Measurements from ENCODE around the gene ALAS1. TPM values are rescaled to one million over a fixed set of nuclear protein-coding genes. Genes with fewer than 3 reads are reported as not detected.

ALAS1 gene
- total and polyA plus RNA-seq, 2 of the 13 experiments (the other 11 are each of a cell fraction or from before 2014, with no cell fraction given): 36.0 to 43.2 TPM

GRCh38 chr3:52238761-52239701, 41.1 kb downstream of the ALAS1 start, which contains the start of gene TWF2 (continued):
- TF ChIP-seq ATF6 (CRISPR knock-in tag; conservative IDR thresholded peaks at IDR 0.05): 0 out of 2 replicates have a peak, but pooled peaks have one; percentile 25
- no peak for TF ChIP-seq KLF11 (CRISPR knock-in tag; IDR thresholded peaks at IDR 0.05)
- no peak for TF ChIP-seq ZNF207 (IDR thresholded peaks at IDR 0.05; ENCODE audit: borderline replicate concordance)
- no peak for TF ChIP-seq ZUFSP (CRISPR knock-in tag; IDR thresholded peaks at IDR 0.05; ENCODE audit: borderline replicate concordance)
- TF ChIP-seq MXD1 (CRISPR knock-in tag; IDR thresholded peaks at IDR 0.05): peak; percentile 47; the same call in 1 of the 2 replicates
- no peak for TF ChIP-seq ZNF7 (CRISPR knock-in tag; IDR thresholded peaks at IDR 0.05)
- TF ChIP-seq IKZF5 (CRISPR knock-in tag; IDR thresholded peaks at IDR 0.05): no peak
- TF ChIP-seq MAFK (conservative IDR thresholded peaks at IDR 0.05 in 1 of 2, IDR thresholded peaks at IDR 0.05 in 1 of 2; ENCODE audit: low read length in 2 of 2): no peak
- TF ChIP-seq ZNF558 (CRISPR knock-in tag; IDR thresholded peaks at IDR 0.05; ENCODE audit: borderline replicate concordance): peak; percentile 73; the same call in 1 of the 2 replicates
- TF ChIP-seq HBP1 (CRISPR knock-in tag; IDR thresholded peaks at IDR 0.05; ENCODE audit: low read depth): no peak
- no peak; the same call in 1 of the 2 replicates for TF ChIP-seq KLF13 (CRISPR knock-in tag; IDR thresholded peaks at IDR 0.05)
- TF ChIP-seq HINFP (CRISPR knock-in tag; IDR thresholded peaks at IDR 0.05; ENCODE audit: low read depth): peak; percentile 63; the same call in 1 of the 2 replicates
- peak; percentile 80 for TF ChIP-seq HDAC1 (CRISPR knock-in tag; IDR thresholded peaks at IDR 0.05)
- no peak for TF ChIP-seq ZBTB3 (CRISPR knock-in tag; IDR thresholded peaks at IDR 0.05; ENCODE audit: borderline replicate concordance, low read depth)
- TF ChIP-seq PLSCR1 (CRISPR knock-in tag; IDR thresholded peaks at IDR 0.05; ENCODE audit: borderline replicate concordance): no peak

Measured in HepG2 (cell line).